Upper lobe of left lung (tissue), 4 donors: ENCODE data around the gene BTRC.

Experiments used
- CTCF ChIP-seq, 6 experiments: fragments of 450-650 bp in 4 of 6; fragments of 200-600 bp in 2 of 6; sonication (generic) in 2 of 6; IDR thresholded peaks; one replicate each; pipeline ENCODE4 v1.5.1; 2016 to 2019; ENCODE audit warnings: antibody characterized with exemption in 6 of 6
- EP300 ChIP-seq, 4 donors: sonication (generic); formaldehyde crosslinking; IDR thresholded peaks; one replicate each; pipeline ENCODE4 v1.5.1; 2017; ENCODE audit warnings: antibody characterized with exemption in 4 of 4, control low read depth in 2 of 4
- POLR2A ChIP-seq, 4 donors: fragments of 450-650 bp; IDR thresholded peaks; one replicate each; pipeline ENCODE4 v1.5.1; 2016 to 2017; ENCODE audit warnings: antibody characterized with exemption in 4 of 4, mild to moderate bottlenecking in 2 of 4
- POLR2AphosphoS5 ChIP-seq, 2 donors: sonication (generic); formaldehyde crosslinking; IDR thresholded peaks; one replicate each; pipeline ENCODE4 v1.5.1; 2017; ENCODE audit warnings: antibody characterized with exemption in 2 of 2

GRCh38 chr10:101485207-101485606 is 131.2 kb downstream of the BTRC start:
- TF ChIP-seq CTCF (IDR thresholded peaks at IDR 0.05) (no peak), POLR2A (IDR thresholded peaks at IDR 0.05) (no peak), EP300 (IDR thresholded peaks at IDR 0.05) (no peak), POLR2AphosphoS5 (IDR thresholded peaks at IDR 0.05) (no peak)
